HG02642 (cell line): ENCODE measurements around the gene P4HA1.
"Not testable (repeated sequence)": the region's sequence is repeated elsewhere in the genome, so short reads cannot be mapped to it uniquely, and the experiment has no call there.

Source experiments
- ATAC-seq: cut with Tn5 transposase; IDR thresholded peaks from one replicate; pipeline ENCODE4 v1.9.1; 2021; ENCODE audit warnings: mild to moderate bottlenecking; ENCODE audit not compliant: unreplicated experiment, poor library complexity

Gene P4HA1

DNA sequence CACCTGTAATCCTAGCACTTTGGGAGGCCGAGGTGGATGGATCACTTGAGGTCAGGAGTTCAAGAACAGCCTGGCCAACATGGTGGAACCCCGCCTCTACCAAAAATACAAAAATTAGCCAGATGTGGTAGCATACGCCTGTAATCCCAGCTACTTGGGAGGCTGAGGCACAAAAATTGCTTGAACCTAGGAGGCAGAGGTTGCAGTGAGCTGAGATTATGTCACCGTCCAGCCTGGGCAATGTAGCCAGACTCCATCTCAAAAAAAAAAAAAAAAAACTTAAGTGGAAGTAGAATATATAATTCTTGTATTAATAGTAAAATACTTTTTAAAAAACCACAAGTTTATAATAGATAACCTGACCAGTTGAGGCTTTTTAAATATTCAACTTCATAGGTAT lies 112.0 kb downstream of the P4HA1 start:
- not testable (repeated sequence) for ATAC-seq

DNA sequence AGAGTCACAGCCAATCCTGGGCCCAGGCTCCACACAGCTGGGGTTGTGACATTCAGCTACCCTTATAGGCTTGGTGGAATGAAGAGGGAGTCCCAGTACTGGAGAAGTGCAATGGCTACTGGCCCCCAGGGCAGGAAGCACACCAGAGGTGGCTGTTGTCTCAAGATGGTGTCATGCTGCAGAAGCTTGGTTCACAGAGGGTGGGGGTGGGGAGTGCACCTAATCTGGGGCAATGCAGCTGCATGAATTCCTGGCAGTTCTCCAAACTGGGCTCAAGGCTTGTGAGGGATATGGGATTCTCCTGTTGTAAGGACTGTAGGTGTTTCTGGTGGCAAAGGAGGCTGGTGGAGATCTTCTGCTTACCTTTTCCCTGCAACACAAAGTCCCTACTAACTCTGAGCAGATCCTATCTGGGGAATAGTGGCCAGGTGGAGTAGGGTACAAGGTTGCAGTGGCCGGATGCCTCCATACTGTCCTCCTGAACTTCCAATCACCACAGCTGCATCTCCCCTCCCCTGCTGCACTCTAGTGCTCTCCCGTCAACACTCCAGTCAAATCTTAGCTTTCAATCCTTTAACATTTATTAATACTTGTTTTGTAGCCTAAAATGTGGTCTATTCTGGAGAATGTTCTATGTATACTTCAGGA lies 114.7 kb downstream of the P4HA1 start:
- no peak for ATAC-seq

DNA sequence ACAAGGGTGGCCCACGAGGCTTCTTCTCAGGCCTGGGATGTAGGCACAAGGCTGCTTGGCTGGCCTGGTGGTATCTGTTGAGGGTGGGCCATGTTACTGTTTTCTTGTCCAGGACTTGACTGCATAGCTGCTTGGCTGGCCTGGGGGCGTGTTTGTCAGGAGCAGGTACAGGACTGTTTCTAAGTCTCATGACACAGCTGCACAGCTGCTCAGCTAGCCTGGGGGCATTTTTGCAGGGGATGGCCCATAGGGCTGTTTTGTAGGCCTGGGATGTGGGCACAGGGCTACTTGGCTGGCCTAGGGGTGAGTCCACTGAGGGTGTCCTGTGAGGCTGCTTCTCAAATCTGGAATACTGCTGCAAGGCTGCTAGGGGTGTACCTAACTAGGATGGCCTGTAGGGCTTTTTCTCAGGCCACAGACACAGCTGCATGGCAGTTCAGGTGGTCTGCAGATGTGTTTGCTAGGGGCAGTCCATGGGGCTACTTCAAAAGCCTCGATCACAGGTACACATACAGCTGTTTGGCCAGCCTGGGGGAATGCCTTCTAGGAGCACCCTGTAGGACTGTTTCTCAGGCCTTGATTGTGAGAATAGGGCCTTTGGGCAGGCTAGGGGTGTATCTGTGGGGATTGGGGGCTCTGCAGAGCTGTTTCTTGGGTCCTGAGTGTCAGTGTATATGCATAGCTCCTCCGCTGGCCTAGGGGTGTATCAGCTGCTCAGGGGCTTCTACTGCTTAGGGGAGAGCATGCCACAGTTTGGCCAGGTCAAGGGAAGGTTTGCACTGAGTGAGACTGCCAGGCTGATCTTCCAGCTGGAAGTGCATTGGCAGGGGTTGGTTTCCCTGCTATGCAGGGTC lies 115.4 kb downstream of the P4HA1 start:
- ATAC-seq, result no peak

DNA sequence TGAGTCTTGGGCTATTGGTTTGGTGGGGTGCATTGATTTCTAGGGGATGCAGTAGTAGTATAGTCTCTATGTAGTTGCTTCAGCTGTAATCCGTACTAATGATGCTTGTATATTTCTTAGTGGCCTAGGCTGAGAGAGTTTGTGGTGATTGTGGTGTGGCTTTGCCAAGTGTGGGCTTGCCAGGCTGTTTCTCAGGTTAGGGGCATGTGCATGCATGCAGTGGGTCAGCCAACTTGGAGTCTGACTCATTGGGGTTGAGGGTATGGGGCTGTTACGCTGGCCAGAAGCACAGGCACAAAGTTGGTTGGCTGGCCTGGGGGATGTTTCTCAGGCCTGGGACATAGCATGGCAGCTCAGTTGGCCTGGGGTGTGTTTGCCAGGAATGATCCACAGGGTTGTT lies 116.3 kb downstream of the P4HA1 start:
- ATAC-seq, result no peak

DNA sequence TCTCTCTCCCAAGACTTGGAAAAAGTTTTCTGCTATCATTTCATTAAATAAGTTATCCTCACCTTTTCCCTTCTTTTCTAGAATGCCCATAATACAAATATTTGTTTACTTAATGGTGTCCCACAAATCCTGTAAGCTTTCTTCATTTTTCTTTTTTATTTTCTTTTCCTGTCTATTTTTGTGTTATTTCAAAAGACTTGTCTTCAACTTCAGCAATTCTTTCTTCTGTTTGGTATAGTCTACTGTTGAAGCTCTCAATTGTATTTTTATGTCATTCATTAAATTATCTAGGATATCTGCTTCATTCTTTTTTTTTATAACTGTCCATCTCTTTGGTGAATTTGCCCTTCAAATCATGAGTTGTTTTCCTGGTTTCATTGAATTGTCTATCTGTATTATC lies 117.0 kb downstream of the P4HA1 start:
- ATAC-seq, result no peak

DNA sequence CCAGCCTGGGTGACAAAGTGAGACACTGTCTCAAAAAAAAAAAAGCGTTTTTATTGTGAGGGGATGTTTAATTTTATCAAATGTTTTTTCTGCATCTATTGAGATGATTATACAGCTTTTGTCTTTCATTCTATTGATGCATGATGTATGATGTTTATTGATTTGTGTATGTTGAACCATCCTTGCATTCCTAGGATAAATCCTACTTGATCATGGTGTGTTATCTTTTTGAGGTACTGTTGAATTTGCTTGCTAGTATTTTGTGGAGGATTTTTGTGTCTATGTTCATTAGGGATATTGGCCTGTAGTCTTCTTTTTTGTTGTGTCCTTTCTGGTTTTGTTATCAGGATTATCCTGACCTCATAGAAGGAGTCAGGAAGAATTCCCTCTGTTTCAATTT lies 119.8 kb downstream of the P4HA1 start:
- ATAC-seq, result no peak
